ENCODE results near the gene ADAMTS6.
A peak's percentile ranks its signal among the peaks of the same experiment; 100 is the strongest.

The ADAMTS6 gene

DNA sequence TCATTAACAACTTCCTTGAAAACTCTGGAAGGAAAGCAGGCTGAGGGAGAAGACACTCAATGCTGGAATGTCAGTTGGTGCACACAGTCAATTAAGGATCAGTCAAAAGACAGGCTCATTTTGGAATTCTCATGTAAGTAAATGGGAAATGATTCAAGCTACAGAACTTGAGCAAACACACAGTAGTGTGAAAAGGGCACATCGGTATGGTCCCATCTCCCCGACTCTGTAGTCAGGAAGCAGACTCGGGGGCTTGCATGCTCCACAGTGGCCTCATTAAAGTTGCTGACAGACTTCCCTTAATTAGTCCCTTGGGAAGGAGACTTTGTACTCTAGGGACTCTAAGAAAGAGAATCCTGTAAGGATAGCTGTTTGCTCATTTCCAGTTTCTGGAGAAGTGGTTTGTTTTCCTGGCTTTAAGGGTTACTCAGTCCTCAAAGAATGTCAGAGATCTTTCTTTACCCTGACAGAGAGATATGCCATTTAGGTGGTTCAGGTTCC is 339.2 kb downstream of the ADAMTS6 start:
- DNase-seq, result peak; percentile 80

DNA sequence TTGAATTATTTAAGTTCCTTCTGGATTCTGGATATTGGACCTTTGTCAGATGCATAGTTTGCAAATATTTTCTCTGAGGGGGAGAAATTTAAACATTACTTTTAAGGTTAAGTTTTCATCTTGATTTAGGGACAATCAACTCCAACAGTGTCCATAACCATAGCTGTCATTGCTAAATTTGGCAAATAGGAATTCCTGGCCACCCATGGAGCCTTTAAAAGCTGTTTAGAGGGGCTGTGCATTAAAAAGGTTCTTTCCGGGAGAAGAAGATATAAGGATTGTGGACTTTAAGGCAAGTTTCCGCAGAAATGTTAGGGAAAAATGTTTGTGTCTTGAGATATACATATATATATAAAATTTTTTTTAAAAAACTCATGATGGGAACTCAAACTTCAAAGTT is 339.7 kb downstream of the ADAMTS6 start:
- DNase-seq, result no peak

DNA sequence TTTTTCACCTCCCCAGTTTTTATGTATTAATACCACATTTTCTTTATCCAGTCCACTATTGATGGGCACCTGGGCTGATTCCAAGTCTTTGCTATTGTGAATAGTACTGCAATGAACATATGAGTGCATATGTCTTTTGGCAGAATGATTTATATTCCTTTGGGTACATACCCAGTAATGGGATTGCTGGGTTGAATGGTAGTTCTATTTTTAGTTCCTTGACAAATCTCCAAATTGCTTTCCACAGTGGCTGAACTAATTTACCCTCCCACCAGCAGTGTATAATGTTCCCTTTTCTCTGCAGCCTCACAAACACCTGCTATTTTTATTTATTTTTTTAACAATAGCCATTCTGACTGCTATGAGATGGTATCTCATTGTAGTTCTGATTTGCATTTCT is 340.2 kb downstream of the ADAMTS6 start:
- no peak for DNase-seq

DNA sequence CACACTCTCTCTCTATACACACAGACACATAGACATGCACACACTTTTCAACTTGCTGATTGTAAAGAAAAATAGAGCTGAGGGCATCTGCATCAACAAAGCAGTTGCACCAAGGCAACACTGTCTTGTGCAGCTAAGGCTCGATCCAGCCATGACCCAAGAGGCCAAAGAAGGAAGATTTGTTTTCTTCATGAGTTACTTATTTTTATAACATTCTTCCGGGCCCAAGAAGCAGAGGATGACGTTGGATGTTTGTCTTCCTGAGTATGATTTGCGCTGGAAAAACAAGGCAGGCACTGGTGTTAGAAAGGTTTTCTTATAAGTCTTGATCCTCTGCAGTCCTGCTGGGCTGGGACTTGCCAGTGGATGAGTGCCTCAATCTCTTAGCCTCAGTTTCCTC is 344.1 kb downstream of the ADAMTS6 start:
- DNase-seq, result no peak

DNA sequence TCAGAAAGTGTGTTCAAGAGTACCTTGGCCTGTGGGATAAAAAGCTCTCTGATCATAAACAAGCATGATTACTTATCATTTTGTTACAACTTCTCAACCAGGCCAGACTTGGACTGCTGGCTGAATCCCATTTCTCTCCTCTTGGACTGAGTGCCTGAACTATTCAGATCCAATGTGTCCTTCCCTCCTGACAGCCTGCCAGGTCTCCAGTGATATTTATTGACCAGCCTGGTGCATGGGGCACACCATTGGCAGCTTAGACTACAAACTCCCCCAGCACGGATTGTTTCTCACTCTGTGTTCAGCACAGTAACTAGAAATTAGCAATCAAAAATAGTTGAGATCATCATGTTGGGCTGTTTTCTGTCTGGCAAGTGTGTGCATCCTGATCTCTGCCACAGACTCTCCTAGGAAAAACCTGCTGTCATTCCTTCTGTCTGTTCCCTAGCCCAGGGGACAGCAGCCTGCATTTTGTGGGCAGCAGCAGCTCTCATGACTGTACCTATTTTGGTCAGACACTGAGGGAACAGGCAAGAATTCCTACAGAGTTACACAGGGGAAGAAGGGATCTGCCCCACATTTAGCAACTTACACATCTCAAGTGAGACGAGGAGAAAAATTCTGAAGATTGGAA is 348.1 kb downstream of the ADAMTS6 start:
- no peak for DNase-seq

DNA sequence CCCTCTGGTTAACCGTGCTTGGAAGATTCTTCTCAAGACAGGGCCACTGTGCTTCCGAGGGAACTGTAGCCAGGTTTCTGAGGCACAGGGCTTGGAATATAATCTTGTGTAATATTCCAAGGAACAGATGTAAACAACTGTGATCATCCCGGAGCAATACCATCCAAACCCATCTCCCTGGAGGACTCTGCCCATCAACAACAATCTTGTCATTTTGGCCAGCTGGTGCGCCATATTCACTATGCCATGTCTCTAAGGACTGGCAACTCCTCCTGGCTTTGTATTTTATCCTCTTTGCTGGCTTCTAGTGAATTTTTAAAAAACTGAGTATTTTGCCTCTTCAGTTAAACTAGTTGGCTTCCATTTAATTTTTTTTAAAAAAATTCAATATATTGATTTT is 349.3 kb downstream of the ADAMTS6 start:
- no peak for DNase-seq

DNA sequence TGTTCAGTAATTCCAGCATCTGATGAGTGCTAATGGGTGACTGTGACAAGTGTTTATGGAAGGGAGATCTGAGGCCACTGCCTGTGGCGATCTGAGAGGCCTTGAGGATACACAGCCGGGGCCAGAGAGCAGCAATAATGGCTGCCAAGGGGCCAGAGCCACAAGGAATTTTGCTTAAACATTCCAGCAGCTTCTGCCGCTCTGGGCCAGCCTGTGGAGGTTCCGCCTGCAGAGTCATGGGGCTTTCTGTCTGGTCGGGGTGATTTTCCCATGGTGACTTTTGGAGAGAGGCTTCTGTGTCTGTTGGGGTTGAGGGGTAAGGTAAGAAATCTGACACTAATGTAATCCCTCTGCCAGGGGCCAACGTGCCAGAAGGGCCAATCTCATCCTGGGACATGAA is 353.5 kb downstream of the ADAMTS6 start:
- DNase-seq, result no peak

DNA sequence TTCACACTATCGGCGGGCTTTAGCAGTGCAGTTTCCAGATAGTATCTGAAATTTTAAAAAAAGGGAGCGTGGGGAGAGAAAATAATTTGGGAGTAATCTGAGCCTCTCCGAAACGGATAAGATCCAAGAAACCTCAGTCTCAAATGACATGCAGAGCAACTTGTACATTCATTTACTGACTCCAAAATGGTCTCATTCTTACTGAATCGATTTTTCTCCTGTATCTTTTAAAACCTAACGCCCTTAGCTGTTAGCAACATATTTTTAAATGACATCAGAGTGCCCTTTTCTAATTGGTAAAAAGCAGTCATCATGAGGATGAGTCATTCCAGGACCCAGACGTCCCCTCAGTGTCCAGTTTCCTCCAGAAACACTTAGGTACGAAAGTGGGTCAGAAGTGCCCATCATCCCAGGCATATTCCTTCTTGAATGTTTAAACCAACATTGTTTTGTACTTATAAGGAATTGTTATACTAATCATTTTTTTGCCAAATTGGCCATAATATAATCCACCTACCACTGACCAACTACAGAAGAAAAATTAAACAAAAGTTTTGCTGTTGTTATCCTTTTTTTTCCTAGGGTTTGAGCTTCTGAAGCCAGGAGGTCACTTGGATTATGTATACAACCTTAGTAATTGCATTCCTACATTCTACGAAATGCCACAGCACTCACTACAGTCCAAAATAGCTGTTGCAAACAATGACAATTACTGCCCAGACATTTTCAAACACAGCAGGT is 354.4 kb downstream of the ADAMTS6 start:
- peak; percentile 69 for DNase-seq

DNA sequence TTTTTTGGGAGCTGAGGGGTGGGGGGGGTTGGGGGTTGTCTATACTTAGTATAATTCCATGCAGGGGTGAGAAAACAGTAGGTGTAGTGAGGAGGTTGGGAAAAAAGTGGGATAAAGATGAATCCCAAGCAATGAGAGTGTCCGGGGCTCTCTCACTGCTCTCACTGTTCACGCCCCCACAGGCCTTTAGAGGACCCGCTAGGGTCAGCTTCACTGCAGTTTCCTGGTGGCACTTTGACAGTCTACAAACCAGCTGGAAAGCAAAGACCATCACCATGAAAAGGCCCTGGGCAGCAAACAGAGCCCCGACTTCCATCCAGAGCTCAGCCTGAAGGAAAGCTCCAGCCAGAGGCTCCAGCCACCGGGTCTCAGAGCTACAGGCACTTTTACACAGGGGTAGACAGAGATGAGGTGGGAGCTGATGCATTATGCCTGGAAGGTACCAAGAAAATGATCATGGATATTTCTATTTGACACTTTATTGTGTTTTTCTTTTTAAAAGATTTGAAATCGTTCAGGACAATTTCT is 355.1 kb downstream of the ADAMTS6 start:
- DNase-seq, result no peak

DNA sequence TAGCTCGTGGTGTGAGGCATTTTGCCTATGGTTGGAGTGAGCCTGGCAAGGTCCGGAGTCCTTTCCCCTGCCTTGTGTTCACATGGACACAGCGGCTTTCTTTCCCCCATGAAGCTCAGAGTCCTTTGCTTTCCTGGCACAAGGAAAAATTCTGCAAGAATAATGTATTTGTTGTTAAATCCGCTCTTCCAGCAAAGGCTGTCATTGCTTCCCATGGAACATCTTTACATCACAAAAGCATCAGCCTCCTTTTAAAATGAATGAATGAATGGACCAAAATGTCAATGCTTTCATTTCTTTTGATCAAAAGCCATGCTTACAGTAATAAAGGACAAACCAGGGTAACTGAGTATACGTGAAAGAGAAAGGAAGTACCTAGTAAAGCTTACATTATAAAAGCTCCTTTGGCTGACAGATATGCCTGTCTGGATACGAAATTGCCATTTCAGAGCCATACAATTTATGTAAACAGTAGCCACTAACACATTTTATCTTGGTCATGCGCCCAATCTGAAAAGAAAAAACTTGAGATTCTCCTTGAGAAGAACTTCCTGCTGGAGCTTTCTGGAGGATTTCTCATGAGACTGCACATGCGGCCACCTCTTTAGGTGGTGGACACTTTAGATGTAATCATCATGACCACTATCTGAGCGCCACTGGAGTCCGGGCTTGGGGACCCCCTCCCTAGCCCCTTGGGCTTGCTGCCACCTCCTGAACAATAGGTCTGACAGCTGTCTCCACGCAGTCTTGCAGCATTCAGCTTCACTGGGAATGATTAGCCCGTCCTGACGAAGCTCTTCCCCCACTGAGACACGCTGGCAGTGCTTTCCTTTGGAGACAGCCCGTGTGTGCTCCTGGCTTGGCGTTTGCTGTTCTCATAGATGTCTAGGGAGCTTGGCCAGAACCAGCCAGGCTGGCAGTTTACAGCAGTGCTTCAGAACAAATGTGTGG is 355.9 kb downstream of the ADAMTS6 start:
- DNase-seq, result no peak

DNA sequence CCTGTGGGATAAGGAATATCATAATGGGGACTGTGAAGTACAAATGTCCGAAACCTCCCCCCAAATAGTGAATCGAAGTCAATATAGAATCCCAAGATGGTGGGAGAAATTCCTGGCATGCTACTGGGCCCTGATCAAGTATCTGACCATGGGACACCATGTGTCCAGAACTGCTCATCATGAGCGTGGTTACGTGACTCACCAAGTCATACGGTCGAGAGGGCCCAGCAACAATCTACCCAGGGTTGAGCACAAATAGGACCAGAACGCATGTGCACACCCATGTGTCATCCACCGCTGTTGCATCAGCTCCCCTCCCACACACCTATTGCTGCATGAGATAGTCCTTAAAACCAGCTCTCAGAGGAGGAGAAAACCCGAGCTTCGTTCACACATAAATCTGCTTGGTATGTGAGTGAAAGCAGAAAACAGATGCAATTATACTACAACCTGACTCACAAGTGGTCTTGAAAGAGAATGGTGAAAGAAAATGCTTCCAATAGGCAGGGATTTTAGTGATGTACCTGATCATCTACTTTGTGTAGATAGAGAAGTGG is 359.8 kb downstream of the ADAMTS6 start:
- DNase-seq, result peak; percentile 86

DNA sequence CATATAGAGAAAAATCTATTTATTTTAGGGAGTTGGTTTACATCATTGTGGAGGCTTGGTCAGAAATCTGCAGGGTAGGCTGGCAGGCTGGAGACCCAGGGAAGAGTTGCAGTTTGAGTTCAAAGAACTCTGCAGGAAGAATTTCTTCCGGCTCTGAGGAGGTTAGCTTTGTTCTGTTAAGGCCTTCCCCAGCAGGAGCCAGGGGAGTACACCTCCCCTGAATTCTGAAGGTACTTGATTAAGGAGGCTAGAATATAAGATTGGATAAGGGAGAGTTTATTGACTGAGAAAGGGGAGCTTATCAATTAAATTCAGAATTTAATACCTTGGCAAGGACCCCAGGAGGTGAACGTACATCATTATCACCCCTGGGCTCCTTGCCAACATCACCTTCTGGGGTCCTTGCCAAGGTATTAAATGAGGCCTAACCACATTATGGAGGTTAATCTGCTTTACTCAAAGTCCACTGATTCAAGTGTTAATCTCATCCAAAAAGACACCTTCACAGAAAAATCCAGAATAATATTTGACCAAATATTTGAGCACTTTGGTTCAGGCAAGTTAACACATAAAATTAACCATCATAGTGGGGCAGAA is 361.3 kb downstream of the ADAMTS6 start:
- DNase-seq, result no peak

DNA sequence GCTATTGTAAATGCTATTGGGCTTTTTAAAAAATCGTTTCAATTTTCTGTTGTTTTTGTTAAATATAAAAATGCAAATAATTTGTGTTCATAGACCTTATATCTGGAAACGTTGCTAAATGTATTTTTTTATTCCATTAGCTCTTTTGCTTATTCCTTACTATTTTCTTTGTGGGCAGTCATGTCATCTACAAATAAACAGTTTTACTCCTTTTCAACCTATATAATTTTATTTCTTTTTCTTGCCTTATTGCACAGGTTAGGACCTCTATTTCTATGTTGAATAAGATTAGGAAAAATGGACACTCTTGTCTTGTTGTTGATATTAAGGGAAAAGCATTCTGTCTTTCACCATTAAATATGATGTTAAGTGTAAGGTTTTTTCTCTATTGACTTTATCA is 364.2 kb downstream of the ADAMTS6 start:
- no peak for DNase-seq

DNA sequence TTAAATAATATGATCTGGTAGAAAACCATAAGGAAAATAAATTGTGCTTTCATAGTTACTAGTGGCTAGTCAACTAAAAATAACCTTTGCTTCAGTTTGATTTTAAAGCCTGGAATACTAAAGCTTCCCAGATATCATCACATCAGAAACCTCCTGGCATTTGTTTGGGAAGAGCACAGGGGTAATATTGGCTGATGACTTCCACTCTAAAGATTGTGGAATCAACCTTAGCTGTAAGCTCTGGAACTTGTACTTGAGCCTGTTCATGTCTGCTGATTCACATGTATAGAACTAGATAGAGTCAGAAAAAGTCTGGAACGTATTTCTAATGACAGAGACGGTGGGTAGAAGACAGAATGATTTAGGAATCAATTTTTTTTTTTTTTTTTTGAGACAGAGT is 367.9 kb downstream of the ADAMTS6 start:
- no peak for DNase-seq

DNA sequence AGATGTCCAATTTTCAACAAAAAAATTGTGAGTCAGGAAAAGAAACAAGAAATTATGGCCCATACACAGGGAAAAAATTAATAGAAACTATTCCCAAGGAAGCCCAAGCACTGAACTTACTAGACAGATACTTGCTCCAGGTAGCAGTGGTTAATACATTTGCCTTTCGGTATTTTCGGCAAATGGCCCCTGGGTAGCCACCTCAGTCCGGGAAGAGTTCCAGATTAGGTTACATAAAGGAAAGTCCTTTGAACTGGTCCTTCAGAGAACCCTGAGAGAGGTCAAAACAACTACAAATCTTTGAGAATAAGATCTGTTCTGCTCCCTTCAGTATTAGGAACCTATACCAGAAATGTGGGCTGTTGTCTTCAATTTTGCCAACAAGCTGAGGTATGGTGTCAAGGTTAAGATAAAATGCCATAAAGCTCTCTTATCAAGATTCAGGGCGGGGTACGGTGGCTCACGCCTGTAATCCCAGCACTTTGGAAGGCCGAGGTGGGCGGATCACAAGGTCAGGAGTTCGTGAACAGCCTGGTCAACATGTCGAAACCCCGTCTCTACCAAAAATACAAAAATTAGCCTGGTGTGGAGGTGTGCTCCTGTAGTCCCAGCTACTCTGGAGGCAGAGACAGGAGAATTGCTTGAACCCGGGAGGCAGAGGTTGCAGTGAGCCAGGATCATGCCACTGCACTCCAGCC is 369.6 kb downstream of the ADAMTS6 start:
- DNase-seq, result no peak

DNA sequence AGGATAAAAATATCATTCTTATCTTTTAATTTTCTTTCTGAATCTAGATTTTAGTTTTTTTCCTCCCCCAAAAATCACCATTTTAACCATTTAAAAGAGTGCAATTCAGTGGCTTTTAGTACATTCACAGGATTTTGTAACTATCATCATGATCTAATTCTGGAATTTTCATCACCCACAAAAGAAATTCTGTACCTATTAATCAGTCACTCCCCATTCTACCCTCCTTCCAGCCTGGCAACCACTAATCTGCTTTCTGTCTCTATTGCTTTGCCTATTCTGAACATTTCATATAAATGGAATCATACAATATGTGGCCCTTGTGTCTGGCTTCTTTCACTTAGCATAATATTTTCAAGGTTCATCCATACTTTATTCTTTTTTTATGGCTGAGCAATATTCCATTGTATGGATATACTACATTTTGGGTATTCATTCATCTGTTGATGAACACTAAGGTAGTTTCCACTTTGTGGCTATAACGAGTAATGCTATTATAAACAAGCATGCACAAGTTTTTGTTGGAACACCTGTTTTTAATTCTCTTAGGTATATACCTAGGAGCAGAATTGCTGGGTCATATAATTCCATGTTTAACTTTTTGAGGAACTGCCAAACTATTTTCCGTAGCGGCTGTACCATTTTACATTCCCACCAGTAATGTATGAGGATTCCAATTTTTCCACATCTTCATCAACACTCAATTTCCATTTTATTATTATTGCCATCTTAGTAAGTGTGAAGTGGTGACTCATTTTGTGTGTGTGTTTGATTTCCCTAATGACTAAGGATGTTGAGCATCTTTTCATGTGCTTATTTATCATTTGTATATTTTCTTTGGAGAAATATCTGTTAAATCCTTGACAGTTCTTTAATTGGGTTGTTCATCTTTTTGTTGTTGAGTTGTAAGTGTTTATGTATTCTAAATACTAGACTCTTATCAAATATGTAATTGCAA is 372.7 kb downstream of the ADAMTS6 start:
- peak; percentile 76 for DNase-seq

DNA sequence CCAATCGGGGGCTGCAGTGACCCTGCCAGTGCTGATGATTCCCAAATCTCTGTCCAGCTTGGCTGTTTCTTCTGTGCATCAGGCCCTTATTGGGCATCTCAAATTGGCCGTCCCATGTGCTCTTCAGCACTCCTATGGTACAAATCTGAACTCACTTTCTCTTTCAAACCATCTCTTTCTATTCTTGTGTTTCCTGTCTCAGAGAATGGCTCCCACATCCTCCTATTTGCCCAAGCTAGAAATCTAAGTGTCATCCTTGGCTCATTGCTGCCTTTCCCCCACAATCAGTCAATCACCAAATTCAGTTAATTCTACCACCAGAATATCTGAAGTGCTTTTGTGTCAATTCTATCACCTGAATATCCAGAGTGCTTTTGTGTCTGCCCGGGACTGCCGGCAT is 376.4 kb downstream of the ADAMTS6 start:
- DNase-seq, result no peak

DNA sequence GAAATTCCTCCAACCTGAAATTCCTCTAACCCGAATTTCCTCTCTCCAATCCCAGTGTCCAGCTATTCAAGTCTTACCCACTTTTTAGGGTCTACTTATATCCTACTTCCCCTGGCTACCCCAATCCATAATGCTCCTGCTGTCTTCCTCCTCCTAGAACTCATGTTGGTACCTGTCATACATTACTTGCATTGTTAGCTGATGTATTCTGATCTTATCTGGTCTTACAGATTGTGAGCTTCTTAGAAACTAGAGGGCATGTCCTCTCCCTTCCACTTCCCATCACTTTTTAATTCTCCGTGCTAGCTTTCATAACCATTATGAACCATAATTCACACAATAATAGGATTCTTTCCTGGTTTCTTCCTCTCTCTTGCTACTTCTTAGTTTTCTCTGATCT is 376.9 kb downstream of the ADAMTS6 start:
- no peak for DNase-seq

DNA sequence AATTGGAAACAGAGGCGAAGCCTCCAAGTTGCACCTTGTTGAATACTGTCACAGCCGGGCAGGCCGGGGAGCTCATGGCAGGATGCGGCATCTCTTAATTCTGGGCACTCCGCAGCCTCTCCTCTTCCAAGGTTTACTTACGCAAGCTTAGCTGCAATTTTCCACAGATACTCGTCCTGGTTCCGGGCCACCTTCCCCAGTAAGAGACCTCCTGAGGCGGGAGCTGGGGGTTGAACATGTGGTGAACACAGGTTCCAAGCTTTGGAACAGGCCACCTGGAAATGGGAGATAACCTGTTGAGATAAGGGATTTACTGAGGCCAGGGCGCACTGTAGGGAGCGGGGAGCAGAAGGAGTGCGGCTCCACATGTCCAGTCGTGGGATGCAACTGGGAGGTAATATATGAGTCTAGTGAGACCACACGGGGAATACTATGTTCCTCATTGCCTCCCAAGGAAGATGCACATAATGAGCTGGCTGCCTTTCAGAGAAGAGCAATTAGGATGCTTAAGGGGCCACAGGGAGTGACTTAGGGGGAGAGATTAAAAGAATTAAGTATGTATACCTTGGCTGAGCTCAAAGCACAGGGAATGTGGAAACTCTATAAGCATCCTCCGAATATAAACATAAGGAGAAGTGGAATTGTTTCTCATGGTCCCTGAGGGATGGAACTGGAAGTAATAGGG is 377.8 kb downstream of the ADAMTS6 start:
- no peak for DNase-seq
